Frontal cortex (tissue), 4 donors: ENCODE measurements around the gene IZUMO4. TPM values are rescaled to one million over a fixed set of nuclear protein-coding genes. Genes with fewer than 3 reads are reported as not detected.

Experiments
- DNase-seq, 2 donors: peaks; one replicate each; pipeline ENCODE4 v3.0.0; 2012; ENCODE audit warnings: low spot score in 2 of 2
- FAIRE-seq: peaks from 2 replicates; lab custom pipeline; 2012; peaks lifted over from hg19 to GRCh38; lab: Jason Lieb, UNC
- total RNA-seq: library from RNA; depleted of rRNA; stranded (reverse); fragments of >200 nt; gene quantifications from one replicate; pipeline ENCODE4 v1.2.3, GENCODE V29; 2014
- donor health status: control.
- donor health status: control.
- donor health status: control.

IZUMO4 gene
- total RNA-seq, 1 donor from 2014 or later = 2.9 TPM

DNA sequence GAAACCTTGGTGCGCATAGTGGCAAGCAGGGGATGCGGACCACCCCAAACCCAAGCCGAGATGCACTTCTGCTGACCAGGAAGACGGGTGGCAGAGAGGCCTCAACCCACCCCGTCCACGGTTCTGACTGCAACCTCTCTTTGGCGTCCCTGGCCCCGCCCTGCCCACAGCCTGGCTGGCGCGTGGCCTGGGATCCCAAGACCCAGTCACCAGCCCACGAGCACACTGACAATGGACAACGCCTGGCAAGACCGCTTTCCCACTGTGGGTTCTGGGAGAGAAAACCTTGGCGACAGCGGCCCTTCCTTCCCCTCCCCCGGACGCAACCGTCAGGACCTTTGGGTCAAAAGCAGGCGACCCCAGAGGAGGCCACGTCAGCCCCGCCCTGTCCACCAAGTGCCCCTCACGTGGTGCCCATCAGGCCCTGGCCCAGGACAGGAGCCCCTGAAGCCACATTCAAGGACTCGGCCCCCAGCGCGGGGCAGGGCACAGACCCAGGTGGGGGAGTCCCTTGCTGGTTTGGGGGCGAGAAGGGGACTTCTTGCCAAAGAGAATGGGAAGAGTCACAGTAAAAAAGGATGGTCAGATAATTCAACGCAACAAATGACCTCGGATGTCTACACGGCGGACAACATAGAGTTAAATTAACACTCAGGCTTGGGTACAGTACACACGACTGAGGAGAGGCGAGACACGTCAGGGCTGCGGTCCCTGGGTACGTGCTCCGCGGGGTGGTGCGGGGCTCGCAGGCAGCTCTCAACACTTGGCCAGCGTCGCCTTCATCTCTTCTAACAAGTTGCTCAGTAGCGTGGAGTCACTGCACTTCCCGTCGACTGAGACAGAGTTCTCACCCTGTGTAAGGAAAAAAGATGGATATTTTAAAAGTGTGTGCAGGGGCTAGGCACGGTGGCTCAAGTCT, 5.0 kb downstream of the IZUMO4 start:
- no peak for FAIRE-seq
- peak in 1 of 2 donors; percentile 62 for DNase-seq

- FAIRE-seq = no peak
Observed at GRCh38 chr19:2103045-2103707, 6.5 kb downstream of the IZUMO4 start.

GRCh38 chr19:2108251-2109016, 11.7 kb downstream of the IZUMO4 start:
- FAIRE-seq (no peak), DNase-seq (no peak)

More at GRCh38 chr19:2103045-2103707, 6.5 kb downstream of the IZUMO4 start:
- DNase-seq = no peak

DNA sequence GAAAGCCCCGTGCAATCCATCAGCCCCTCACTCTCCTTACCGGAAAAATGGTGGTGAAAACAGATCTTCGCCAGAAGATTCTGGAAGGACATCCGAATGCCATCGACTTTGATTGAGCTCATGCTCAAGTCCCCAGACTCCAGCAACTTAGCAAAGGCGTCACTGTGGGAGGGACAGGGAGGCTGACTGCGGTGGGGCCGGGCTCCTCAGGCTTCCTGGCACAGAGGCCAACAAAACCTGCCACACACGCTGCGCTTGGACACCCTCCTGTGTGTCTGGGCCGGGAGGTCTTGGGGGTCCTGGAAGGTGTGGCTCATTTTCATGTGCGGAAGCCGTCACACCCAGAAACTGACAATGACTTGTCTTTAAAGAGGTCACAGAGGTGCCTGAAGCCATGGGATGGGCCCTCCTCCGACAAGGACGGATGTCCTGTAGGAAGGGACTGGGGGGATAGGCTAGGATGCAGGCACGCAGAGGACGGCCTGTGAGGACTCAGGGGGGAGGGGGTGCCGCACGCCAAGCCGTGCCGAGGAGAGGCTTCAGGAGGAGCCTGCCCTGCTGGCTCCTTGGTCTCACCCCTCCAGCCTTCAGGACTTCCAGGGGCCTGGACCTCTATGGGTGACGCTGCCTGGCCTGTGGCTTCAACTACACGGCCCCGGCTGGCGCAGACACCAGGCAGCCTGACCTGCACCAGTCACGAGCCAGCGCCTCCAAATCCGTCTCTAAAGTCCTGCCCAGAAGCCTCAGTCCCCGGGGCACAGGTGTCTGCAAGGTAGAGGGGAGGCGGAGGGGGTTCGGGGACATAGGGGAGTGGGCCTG, 12.5 kb downstream of the IZUMO4 start:
- DNase-seq (no peak), FAIRE-seq (no peak)

DNA sequence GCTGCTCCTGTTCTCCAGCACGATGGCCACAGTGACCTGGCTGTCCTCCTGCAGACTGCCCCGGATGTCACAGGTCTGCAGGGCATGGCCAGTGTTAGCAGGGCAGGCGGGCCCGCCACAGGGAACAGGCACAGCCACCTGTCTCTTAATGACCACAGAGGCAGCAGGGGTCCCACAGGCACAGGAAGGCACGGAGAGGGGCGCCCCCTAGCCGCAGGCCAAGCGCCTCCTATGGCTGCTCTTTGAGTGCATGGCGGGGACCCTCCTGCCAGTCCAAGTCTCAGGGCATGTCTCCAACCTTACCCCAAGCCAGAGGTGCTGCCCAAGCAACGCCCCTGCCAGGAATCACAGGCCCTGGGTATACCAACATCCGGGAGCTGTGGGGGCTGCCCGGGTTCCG, 14.1 kb downstream of the IZUMO4 start:
- DNase-seq (no peak), FAIRE-seq (no peak)

- DNase-seq (no peak), FAIRE-seq (no peak)
Observed at GRCh38 chr19:2111425-2111824, 14.7 kb downstream of the IZUMO4 start.

DNA sequence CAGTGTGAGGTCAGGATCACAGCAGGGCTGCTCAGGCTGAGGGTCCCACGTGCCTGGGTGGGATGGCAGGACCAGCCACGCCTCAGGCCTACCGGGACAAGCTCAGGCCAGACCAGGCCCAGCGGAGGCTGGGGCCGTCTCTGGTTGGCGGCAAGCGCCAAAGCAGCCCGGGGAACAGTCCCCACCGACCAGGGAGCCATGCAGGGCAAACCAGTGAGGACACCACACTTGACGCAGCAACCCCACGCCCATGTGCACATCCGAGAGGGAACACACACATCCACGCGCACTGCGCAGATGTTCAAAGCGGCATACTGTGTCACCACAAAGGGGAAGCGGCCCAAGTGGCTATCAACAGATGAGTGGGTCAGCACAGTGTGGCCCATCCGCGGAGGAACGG, 15.2 kb downstream of the IZUMO4 start:
- DNase-seq (no peak), FAIRE-seq (no peak)

DNA sequence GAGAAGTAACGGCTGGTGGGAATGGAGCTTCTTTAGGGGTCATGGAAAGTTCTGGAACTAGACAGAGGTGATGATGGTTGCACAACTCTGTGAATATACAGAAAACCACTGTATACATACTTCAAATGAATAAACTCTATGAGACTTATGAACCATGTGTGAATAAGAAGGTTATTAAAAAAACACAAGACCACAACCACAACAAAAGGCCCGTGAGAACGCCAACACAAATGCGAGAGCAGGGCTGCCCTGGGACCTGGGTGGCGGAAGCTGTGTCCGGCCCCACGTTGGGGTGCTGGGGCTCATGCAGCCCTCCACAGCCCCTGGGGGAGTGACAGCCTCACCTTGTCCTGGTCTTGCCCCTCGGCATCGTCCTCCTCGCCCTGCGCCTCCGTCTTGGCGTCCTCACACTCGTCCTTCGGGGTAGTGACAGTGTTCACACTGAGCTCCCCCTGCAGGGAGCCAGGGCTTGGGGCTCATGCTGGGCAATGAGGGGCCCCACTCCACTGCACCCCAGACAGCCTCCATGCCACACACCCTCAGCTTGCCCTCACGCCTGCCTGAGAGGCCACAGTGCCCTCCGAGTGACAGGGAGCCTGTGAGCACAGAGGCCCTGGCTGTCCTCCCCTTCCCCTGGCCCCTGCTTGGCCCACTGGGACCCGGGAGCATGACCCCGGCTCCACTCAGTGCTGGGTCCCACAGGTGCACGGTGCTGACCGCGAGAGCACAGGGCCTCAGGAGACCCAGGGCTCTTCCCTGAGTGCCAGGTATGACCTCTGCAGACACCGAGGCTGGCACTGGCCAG, 16.0 kb downstream of the IZUMO4 start:
- FAIRE-seq (no peak), DNase-seq (no peak)

- no peak for DNase-seq
Observed at GRCh38 chr19:2113439-2114211, 16.9 kb downstream of the IZUMO4 start.

GRCh38 chr19:2114218-2114617, 17.5 kb downstream of the IZUMO4 start:
- no peak for FAIRE-seq
- no peak for DNase-seq

More at GRCh38 chr19:2113439-2114211, 16.9 kb downstream of the IZUMO4 start:
- no peak for FAIRE-seq

DNA sequence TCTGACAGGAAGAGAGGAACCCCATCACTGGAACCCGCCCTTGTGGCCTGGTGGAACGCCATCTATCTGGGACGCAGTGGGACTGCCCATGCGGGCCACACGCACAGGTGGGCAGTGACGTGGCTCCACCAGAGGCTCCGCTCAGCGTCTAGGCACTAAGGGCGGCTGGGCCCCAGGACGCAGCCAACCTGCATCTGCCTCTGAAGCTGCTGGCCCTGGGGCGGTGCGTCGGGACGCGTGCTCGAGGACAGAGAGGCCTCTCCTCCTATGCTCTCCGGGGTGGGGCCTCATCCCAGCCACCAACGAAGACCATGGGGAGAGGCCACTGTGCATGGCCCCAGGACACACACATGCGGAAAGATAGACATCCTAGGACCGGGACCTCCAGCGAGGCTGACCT, 18.1 kb downstream of the IZUMO4 start:
- DNase-seq (no peak), FAIRE-seq (no peak)

DNA sequence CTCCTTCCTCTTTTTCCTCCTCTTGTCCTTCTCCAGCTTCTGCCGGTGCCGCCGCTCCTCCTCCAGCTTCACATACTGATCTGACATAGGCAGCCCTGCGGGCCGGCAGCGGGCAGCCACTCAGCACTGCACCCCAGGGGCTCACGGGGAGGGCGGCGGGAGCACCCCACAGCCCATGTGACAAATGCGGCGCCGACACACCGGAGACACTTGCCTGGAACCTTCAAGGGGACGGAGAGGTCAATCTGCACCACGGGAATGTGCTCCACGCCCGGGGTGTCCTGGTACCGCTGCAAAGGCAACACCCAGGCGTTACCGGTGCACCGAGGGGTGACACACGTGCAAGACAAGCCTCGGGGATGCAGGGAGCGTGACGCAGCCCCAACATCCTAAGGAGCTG, 18.6 kb downstream of the IZUMO4 start:
- no peak for DNase-seq
- no peak for FAIRE-seq

GRCh38 chr19:2115911-2116426, 19.3 kb downstream of the IZUMO4 start:
- FAIRE-seq (no peak), DNase-seq (no peak)

DNA sequence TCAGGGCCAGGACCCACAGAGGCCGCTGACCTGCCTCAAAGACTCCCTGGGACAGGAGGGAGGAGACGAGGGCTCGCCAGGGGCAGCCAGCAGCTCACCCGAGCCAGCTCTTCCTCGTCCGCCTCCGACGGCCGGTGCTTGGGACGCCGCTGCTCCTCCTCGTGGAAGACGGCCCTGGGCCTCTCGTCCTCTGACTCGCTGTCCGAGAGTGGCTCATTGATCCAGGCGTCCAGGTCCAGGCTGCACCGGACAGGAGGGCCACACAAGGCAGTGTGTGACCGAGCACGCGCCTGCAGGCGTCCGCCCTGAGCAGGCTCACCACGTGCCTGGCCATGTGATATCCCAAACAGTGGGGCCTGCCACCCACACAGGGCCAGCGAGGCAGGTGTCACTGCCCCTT, 19.8 kb downstream of the IZUMO4 start:
- DNase-seq = no peak
- FAIRE-seq = no peak

GRCh38 chr19:2117215-2117960, 20.7 kb downstream of the IZUMO4 start:
- FAIRE-seq = no peak
- DNase-seq = no peak

DNA sequence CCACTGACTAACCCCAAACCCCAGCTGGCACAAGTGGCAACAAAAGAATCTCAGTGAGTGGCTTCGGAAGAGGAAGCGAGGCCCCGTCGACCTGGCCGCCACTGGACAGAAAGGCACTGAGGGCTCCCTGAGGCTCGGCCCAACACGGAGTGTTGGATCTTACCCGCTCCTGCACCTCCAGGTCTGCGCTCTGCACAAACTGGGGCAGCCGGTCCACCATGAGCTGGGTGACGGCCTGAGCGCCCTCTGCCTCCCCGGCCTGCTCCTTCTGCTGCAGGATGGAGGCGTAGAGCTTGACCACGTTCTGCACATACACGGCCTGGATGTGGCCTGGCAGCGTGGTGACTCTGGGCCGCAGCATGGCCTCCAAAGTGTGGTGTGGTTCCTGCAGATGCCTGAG, 21.7 kb downstream of the IZUMO4 start:
- FAIRE-seq = no peak

More for the DNA sequence above, 21.7 kb downstream of the IZUMO4 start:
- DNase-seq = no peak
